Measurements from ENCODE around the gene TINAG.

DNA sequence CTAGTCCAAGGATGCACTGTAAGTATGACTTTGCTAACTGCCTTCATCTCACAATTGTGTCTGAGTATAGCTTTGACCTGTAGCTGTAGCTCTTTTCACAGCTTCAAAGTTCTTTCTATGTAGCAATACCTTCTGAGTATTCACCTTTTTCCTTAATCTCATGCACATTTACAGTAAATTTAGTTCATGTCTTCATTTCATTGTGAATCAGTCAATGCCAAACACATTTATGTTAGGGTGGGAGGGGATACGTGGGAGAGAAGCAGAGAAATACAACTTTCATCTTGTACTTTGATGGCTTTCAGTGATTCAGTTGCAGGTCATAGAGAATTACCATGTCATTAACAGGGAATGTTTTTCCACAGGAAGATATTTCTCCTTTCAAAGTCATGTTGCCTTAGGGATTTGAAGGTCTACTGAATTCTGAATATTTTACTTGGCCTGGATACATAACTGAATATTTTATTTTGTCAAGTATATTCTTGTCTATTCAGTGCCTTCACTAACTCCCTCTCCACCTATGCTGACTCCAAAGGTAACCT lies 119.2 kb downstream of the TINAG start:
- TF ChIP-seq POLR2A (IDR thresholded peaks at IDR 0.05; ENCODE audit: low read length) (no peak), GATA1 (IDR thresholded peaks at IDR 0.05; ENCODE audit: low read depth, low read length) (no peak)
